Panc1 (cell line): Measurements from ENCODE around the gene INPP5D. TPM values are rescaled to one million over a fixed set of nuclear protein-coding genes. Genes with fewer than 3 reads are reported as not detected.

Experiments
- ATAC-seq: fragments of 200-7000 bp; cut with Tn5 transposase; 2 replicates; pipeline ENCODE4 v1.9.1; 2020; ENCODE audit warnings: mild to moderate bottlenecking, moderate library complexity
- BruUV-seq: library from RNA; stranded (reverse); fragments of 400-500 nt; replicated peaks from 2 replicates; lab custom pipeline; 2021; lab: Mats Ljungman, UMichigan
- CTCF ChIA-PET: fragments of 300-600 bp; sonication (Branson Sonifier 250); formaldehyde crosslinking; loops from one replicate; lab custom pipeline; 2022; ENCODE audit warnings: antibody characterized with exemption; lab: Charles Lee
- POLR2A ChIA-PET: fragments of 300-600 bp; sonication (Branson Sonifier 250); formaldehyde crosslinking; loops from one replicate; lab custom pipeline; 2022; ENCODE audit warnings: antibody characterized with exemption; lab: Charles Lee
- DNase-seq: peaks from one replicate; pipeline ENCODE4 v3.0.0-alpha.2; 2010; ENCODE audit warnings: low read depth, low spot score
- H3K27ac ChIP-seq: 2 replicates; pipeline ENCODE4 v1.5.1; 2011; ENCODE audit warnings: mild to moderate bottlenecking, low read length, inconsistent platforms
- H3K27me3 ChIP-seq: fragments of 200-500 bp; sonication (Bioruptor generic); 2 replicates; pipeline ENCODE4 v1.6.0; 2014; ENCODE audit warnings: low read length, inconsistent platforms; ENCODE audit not compliant: control insufficient read depth, insufficient read depth
- H3K36me3 ChIP-seq: fragments of 200-500 bp; sonication (Bioruptor generic); 2 replicates; pipeline ENCODE4 v1.5.1; 2014; ENCODE audit warnings: inconsistent platforms, mild to moderate bottlenecking, low read length, moderate library complexity; ENCODE audit not compliant: control insufficient read depth, insufficient read depth
- H3K4me1 ChIP-seq: 2 replicates; pipeline ENCODE4 v1.5.1; 2011; ENCODE audit warnings: inconsistent platforms, mild to moderate bottlenecking, low read length, moderate library complexity; ENCODE audit not compliant: control insufficient read depth, insufficient read depth
- H3K4me3 ChIP-seq, 2 experiments: 2 replicates each; pipeline ENCODE4 v1.5.1; 2011 to 2012; ENCODE audit warnings: low read depth in 2 of 2, low read length in 2 of 2, mild to moderate bottlenecking in 2 of 2, inconsistent platforms in 1 of 2, moderate library complexity in 1 of 2
- H3K9me3 ChIP-seq: fragments of 200-500 bp; sonication (Bioruptor generic); 2 replicates; pipeline ENCODE4 v1.5.1; 2014; ENCODE audit warnings: low read depth, mild to moderate bottlenecking, inconsistent platforms, low read length, moderate library complexity; ENCODE audit not compliant: control insufficient read depth, insufficient read depth
- CTCF ChIP-seq: fragments of 450-650 bp; IDR thresholded peaks from 2 replicates; pipeline ENCODE4 v1.5.1; 2017; ENCODE audit warnings: mild to moderate bottlenecking
- POLR2AphosphoS5 ChIP-seq: IDR thresholded peaks from 2 replicates; pipeline ENCODE4 v1.6.1; 2012; ENCODE audit warnings: mild to moderate bottlenecking, low read depth, low read length, moderate library complexity
- REST ChIP-seq, 2 experiments: IDR thresholded peaks; 2 replicates each; pipeline ENCODE4 v1.6.1; 2011 to 2012; ENCODE audit warnings: low read depth in 2 of 2, control low read depth in 1 of 2, low read length in 1 of 2, mild to moderate bottlenecking in 1 of 2, moderate library complexity in 1 of 2; ENCODE audit not compliant: insufficient read depth in 1 of 2
- SIN3A ChIP-seq: IDR thresholded peaks from 2 replicates; pipeline ENCODE4 v1.6.1; 2012; ENCODE audit warnings: low read depth, mild to moderate bottlenecking, low read length, moderate library complexity, borderline replicate concordance; ENCODE audit not compliant: insufficient read depth
- TCF7L2 ChIP-seq: IDR thresholded peaks from 2 replicates; pipeline ENCODE4 v1.6.1; 2011; ENCODE audit warnings: mild to moderate bottlenecking, low read depth, low read length, inconsistent platforms
- in situ Hi-C: cut with HindIII; loops from 2 replicates; pipeline ENCODE4 v1.10.0; 2016; ENCODE audit warnings: low sequenced_read_pairs, low pct_unique_long_range_greater_than_20kb
- intact Hi-C: fragments of 100-400 bp; cut with micrococcal nuclease; formaldehyde crosslinking; loops from one replicate; pipeline ENCODE4 v1.10.0; 2022; ENCODE audit not compliant: unreplicated experiment
- total RNA-seq: library from RNA; stranded (reverse); gene quantifications from one replicate; pipeline ENCODE4 v1.2.1, GENCODE V29; 2021; ENCODE audit not compliant: unreplicated experiment

INPP5D gene
- total RNA-seq, 1 experiment from 2014 or later: 0.39 TPM

- H3K4me1 ChIP-seq: peaks cover 5% of the 10 kb centered on the region; the same call in 1 of the 2 replicates
- H3K27me3 ChIP-seq: no peaks in the 10 kb centered on the region
- no peak for DNase-seq
- in situ Hi-C loops: no loop called here
- intact Hi-C loops: no loop called here
- peak overlapping the region; percentile 7; the same call in 1 of the 2 replicates for H3K27ac ChIP-seq
- H3K36me3 ChIP-seq: no peaks in the 10 kb centered on the region
- ATAC-seq: no peak
- POLR2A ChIA-PET: no interaction called here
- TF ChIP-seq SIN3A (no peak), REST (IDR thresholded peaks at IDR 0.05; ENCODE audit: insufficient read depth in 1 of 2, low read depth in 2 of 2, low read length in 1 of 2) (no peak), TCF7L2 (no peak), CTCF (no peak), POLR2AphosphoS5 (no peak)
- CTCF ChIA-PET: no interaction called here
- no peak overlapping the region for H3K4me3 ChIP-seq
- BruUV-seq: no TSS peak
- no peaks in the 10 kb centered on the region for H3K9me3 ChIP-seq
Measured at GRCh38 chr2:233023007-233023760, 37.0 kb upstream of the INPP5D start.

GRCh38 chr2:233023761-233024410, 36.3 kb upstream of the INPP5D start:
- ChIA-PET CTCF (no interaction called here), POLR2A (no interaction called here)
- Histone ChIP-seq H3K27me3 (no peaks in the 10 kb centered on the region), H3K27ac (0 out of 2 replicates have a peak overlapping the region, but pooled peaks have one; percentile 30), H3K36me3 (no peaks in the 10 kb centered on the region), H3K9me3 (no peaks in the 10 kb centered on the region), H3K4me3 (no peak overlapping the region), H3K4me1 (peaks cover 5% of the 10 kb centered on the region; the same call in 1 of the 2 replicates)
- in situ Hi-C loops: no loop called here
- TF ChIP-seq REST (IDR thresholded peaks at IDR 0.05; ENCODE audit: insufficient read depth in 1 of 2, low read depth in 2 of 2, low read length in 1 of 2) (no peak), TCF7L2 (no peak), CTCF (no peak), SIN3A (no peak), POLR2AphosphoS5 (no peak)
- no peak for DNase-seq
- intact Hi-C loops: no loop called here
- BruUV-seq: no TSS peak
- ATAC-seq: no peak
